Measurements from ENCODE around the gene WASF1.
"Not testable (repeated sequence)": the region's sequence is repeated elsewhere in the genome, so short reads cannot be mapped to it uniquely, and the experiment has no call there.

Gene WASF1

GRCh38 chr6:110173506-110174132, 5.9 kb downstream of the WASF1 start:
- no peak for DNase-seq

- no peak for DNase-seq
These were observed 9.4 kb downstream of the WASF1 start for GRCh38 chr6:110170081-110170480.

- no peak for DNase-seq
These were observed 21.0 kb downstream of the WASF1 start for GRCh38 chr6:110158479-110158878.

- no peak for DNase-seq
These were observed 31.6 kb downstream of the WASF1 start for GRCh38 chr6:110147870-110148269.

- peak; percentile 79 for DNase-seq
These were observed 38.8 kb downstream of the WASF1 start for GRCh38 chr6:110140650-110141049.

GRCh38 chr6:110139052-110139451, 40.4 kb downstream of the WASF1 start:
- DNase-seq, result no peak

GRCh38 chr6:110137924-110138887, 41.3 kb downstream of the WASF1 start:
- DNase-seq, result no peak

- no peak for DNase-seq
These were observed 49.1 kb downstream of the WASF1 start for GRCh38 chr6:110130362-110130761.

GRCh38 chr6:110128418-110128817, 51.1 kb downstream of the WASF1 start:
- no peak for DNase-seq

GRCh38 chr6:110125361-110125760, 54.1 kb downstream of the WASF1 start:
- no peak for DNase-seq

GRCh38 chr6:110121655-110122054, 57.8 kb downstream of the WASF1 start:
- DNase-seq, result not testable (repeated sequence)

GRCh38 chr6:110116258-110116657, 63.2 kb downstream of the WASF1 start:
- DNase-seq, result no peak

- no peak for DNase-seq
These were observed 65.5 kb downstream of the WASF1 start for GRCh38 chr6:110114004-110114403.

GRCh38 chr6:110105296-110105695, 74.2 kb downstream of the WASF1 start:
- no peak for DNase-seq

GRCh38 chr6:110103260-110103659, 76.2 kb downstream of the WASF1 start:
- no peak for DNase-seq

- DNase-seq, result peak; percentile 43
These were observed 77.1 kb downstream of the WASF1 start for GRCh38 chr6:110102411-110102810.

GRCh38 chr6:110101885-110102284, 77.6 kb downstream of the WASF1 start:
- DNase-seq, result no peak

GRCh38 chr6:110098511-110099116, 80.9 kb downstream of the WASF1 start:
- DNase-seq, result no peak

- no peak for DNase-seq
These were observed 82.0 kb downstream of the WASF1 start for GRCh38 chr6:110097443-110097842.

GRCh38 chr6:110095935-110096334, 83.5 kb downstream of the WASF1 start:
- DNase-seq, result no peak

GRCh38 chr6:110095101-110095500, 84.4 kb downstream of the WASF1 start:
- DNase-seq, result no peak

- DNase-seq, result no peak
These were observed 85.5 kb downstream of the WASF1 start for GRCh38 chr6:110093981-110094380.

- no peak for DNase-seq
These were observed 88.6 kb downstream of the WASF1 start for GRCh38 chr6:110090876-110091275.

GRCh38 chr6:110089323-110089722, 90.1 kb downstream of the WASF1 start:
- no peak for DNase-seq

Measured in fibroblast of skin of right quadriceps (primary cell).